Posterior vena cava (tissue), 2 donors: ENCODE data around the gene ACSF2. TPM values are rescaled to one million over a fixed set of nuclear protein-coding genes. Genes with fewer than 3 reads are reported as not detected.
A peak's percentile ranks its signal among the peaks of the same experiment; 100 is the strongest.

Experiments used
- DNase-seq: peaks from one replicate; pipeline ENCODE4 v3.0.0-alpha.2; 2020; ENCODE audit warnings: low spot score
- intact Hi-C, 2 donors: fragments of 100-400 bp; cut with DNase I; formaldehyde crosslinking; loops; one replicate each; pipeline versions ENCODE4 v1.14.1 to v1.14.2; 2022 to 2023
- total RNA-seq, 2 donors: library from RNA; stranded (reverse); fragmentation: NEBNext Ultra II Directional; extraction: Animal tissue kit (Norgen Biotek cat#: 25700); gene quantifications; one replicate each; pipeline ENCODE4 v1.2.1, GENCODE V29; 2021
- donor health status: DM: yes; HTN: yes; CAD: no.
- donor health status: DM: yes; HTN: yes; CAD: no.

ACSF2 gene
- total RNA-seq, 2 donors from 2014 or later = 13.9 to 14.9 TPM

DNA sequence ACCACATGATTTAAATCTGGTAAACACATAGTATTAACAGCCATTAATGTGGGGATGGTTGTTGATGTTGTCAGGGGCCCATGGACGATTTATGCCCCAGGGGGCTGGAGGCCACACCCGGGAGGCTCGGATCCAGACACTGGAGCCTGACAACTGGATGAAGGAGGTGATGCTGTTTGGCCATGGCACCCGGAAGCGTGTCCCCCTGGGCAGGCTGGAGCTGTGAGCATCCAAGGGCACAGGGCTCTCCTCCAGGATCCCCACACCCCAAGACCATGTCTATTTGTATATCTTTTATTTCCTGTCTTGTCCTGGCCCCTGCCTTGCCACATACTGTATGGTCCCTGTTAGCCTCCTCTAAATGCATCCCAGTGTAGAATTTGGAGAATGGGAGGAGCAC lies 57.2 kb downstream of the ACSF2 start:
- DNase-seq = peak; percentile 77
- intact Hi-C loops = loop anchor here in 1 of 2 donors (5.0 kb wide), 1 partner anchor 64 kb away; the partner anchor contains the start of gene SPATA20

DNA sequence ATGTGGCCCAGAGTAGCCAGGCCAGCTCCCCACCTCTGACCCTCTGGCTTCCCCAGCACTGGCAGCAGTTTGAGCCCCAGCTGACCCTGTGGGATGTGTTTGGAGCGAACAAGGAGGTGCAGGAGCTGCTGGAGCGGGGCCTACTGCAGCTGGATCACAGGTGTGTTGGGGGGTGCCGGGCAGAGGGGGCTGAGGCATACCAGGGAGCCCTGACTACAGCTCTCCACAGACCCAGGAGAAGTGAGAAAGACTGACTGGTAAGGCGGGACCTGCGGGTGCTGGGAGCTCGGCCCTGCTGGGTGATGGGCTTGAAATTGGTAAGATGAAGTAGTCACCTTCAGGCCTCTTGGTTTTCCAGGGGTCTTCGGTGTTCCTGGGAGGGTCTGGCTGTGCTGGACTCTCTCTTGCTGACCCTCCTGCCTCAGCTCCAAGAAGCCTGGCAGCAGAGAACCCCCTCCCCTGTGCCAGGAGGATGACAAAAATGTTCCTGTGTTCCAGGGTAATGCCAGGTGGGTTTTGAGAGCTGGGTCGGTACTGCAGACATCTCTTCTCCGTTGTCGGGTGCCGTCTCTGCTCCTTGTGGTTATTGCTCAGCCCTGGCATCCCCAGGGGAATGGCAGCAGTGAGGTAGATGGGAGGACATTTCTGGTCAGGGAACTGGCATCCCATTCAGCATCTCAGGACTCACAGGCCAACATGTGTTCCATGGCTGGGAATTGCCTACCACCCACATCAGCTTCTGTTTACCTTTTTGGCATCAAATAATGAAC lies 58.6 kb downstream of the ACSF2 start:
- intact Hi-C loops = loop anchor here in 1 of 2 donors (5.0 kb wide), 1 partner anchor 63 kb away; the partner anchor contains the start of gene SPATA20
- DNase-seq = peak; percentile 52

DNA sequence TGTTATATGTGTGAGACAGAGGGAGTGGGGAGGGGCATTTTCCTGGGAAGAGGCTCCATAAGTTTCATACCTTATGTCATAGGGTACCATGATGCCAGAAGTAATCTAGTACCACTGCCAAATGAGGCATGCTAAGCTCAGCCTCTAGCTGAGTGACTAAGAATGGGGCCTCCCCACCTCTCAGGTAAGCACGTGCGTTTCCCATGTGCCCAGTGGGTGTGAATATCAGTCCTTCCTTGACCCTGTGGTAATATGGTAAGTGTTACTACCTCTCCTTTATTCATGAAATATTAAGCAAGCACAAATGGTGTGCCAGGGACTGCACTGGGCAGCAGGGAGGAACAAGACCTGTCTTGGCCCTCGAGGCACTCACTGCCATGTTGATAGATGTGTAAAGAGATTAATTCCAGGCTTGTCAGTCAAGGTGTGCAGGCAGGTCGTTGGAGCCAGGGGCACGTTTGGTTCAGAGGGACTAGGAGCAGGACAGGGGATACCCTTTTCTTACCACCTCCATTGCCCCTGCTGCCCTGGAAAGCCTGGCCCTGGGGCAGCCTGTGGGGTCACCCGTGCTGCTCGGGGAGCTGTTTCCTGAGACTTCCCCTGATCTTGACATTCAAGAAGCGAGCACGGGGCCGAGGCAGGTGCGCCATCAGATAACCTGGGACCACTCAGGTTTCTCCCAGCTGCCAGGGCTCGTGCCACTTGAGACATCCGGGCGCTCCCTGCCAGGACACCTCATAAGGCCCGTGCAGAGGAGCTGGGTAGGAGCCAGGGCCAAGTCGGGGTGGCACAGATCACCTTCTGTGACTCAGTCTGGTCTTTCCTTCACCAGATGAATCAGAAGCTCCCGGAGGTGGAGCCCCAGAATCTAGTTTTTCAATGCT lies 61.4 kb downstream of the ACSF2 start:
- intact Hi-C loops = no loop called here
- DNase-seq = peak; percentile 78

DNA sequence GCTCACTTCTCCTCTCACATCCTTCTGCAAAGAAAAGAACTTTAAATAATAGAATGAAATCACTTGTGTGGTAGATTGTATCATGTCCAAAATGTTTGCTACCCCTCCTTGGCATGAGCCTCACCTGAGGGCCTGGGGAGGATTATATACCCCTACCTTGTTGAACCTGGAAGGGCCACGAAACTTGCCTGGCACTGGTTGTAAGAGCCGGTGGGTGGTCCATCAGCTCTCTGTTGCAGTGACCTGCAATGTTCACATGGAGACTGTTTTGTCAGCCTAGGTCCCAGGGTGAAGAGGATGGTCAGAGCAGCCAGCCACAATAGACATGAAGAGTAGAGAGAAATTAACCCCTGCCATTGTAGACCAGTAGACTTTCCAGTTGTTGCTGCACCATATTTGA lies 62.9 kb downstream of the ACSF2 start:
- intact Hi-C loops = no loop called here
- DNase-seq = peak; percentile 35

DNA sequence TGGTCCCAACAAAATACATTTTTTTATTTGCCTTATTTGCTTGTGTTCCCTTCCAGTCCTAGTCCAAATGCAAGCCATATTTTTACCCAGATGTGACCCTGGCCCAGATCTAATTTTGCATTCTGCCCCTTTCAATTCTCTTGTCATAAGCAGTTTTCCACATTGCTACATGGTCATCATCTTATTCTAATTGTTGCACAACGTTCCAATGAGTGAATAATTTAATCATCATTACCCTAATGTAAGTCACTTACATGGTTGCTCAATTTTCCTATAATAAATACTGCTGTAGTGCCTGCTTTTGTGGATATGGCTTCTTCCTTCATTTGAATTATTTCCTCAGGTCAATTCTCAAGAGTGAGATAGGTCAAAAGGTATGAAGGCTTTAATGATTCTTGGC lies 65.5 kb downstream of the ACSF2 start:
- DNase-seq = no peak
- intact Hi-C loops = no loop called here

DNA sequence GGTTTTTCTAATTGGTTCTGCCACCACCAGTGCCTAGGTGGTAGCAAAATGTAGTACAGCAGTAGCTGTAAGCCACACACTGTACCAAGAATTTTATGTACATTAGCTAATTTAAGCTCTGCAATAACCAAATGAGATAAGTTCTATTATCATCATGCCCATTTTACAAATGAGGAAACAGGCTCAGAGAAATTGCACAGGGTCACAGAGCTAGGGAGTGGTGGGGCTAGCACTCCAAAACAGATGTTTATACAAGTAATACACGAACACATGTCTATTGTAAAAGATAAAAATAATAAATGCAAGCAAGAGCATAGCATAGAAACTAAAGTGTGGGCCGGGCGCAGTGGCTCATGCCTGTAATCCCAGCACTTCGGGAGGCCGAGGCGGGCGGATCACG lies 66.2 kb downstream of the ACSF2 start:
- intact Hi-C loops = no loop called here
- DNase-seq = peak; percentile 34

DNA sequence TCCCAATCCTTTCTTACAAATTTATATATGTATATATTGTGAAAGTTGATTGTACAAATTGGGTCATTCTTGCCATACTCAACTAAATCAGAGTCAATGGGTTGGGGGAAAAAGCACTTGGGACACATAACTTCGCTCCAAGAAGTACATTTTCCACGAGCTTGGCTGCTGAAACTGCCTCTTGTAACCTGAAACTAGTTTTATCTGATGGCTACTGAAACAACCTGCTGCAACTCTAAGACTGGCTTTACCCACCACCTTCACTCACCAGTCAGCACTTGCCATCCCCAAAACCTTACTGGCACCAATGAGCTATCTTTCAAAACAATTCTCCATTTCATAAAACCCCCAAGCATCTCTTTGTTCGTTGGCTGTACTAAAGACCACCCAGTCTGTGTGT lies 67.7 kb downstream of the ACSF2 start:
- DNase-seq = no peak
- intact Hi-C loops = no loop called here

DNA sequence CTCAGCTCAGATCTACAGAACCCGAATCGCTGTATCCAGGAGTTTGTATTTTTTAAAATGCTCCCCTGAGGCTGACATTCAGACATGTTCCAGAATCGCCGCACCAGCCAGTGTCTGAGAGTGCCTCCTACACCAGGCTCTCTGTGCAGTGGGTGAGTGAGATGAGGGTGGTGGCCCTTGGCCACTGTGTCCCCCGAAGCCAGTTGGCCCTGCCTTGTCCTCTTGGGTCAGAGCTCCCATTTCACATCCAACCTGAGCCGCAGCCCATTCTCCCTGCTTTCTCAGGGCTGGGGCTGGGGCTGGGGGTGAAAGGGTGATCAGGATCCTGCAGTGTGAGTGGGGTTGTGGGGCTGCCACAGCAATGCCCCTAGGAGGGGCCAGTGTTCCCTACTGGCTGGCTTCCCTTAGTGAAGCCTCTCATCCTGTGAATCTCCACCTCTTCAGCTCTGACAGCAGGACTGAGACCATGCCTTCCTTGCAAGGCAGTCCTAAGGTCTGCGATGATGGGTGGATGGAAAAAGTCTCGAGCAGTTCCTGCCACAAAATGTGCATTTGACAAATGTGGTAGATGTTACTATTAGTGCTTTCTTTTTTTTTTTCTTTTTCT lies 69.3 kb downstream of the ACSF2 start:
- intact Hi-C loops = no loop called here
- peak; percentile 31 for DNase-seq

DNA sequence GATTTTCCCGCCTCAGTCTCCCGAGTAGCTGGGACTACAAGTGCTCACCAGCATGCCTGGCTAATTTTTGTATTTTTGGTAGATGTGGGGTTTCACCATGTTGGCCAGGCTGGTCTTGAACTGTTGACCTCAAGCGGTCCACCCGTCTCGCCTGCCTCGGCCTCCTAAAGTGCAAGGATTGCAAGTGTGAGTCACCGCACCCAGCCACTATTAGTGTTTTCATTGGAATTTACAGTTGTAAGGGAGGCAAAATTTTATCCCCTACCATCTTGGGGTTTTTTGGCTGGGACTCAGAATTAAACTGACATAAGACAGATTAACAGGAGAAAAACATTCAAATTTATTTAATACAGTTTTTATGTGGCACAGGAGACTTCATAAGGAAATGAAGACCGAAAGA lies 69.9 kb downstream of the ACSF2 start:
- intact Hi-C loops = no loop called here
- no peak for DNase-seq

DNA sequence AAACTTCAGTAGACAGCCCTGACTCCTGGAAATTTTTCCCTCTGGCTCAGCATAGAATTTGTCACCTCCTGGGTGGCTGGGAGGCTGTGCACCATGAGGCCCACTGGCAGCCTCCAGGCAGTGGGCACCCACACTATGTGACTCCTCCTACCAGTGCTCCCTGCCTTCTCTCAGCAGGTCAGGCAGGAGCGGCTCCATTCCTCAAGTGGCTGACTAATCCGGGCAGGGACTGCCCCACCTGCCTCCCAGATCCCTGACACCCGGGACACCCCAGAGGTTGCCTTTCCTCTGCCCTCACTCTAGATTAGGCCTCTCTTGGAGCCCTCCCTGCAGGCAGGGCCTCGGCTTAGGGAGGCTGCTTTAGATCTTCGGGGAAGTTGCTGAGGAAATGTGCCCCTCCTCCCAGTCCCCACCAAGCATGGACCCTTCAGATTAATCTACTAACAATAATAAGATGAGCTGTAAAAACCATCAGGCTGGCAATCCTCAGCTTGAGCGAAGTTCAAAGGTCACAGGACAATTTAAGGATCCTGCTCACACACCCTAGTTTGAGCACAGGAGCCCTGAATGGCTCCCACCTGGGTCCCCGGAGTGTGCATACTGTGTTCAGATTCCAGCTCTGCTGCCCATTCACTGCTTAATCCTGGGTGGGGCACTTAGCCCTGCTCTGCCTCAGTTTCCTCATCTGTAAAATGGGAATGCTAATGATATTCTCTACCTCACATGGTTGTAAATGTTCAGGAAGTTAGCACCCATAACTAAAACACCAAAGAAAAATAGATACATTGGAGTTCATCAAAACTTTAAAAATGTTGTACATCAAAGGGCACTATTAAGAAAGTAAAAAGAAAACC lies 72.2 kb downstream of the ACSF2 start:
- peak; percentile 36 for DNase-seq
- intact Hi-C loops = no loop called here

DNA sequence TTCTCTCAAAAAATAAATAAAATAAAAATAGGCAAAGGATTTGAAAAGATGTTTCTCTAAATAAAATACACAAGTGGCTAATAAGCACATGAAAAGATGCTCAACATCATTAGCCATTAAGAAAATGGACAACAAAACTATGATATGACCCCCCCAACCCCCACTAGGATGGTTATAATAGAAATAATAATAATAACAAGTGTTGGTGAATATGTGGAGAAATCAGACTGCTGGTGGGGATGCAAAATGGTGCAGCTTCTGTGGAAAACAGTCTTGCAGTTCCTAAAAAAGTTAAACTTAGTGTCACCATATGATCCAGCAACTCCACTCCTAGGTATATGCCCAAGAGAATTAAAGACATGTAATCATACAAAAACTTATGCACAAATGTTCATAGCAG lies 73.3 kb downstream of the ACSF2 start:
- DNase-seq = no peak
- intact Hi-C loops = no loop called here

DNA sequence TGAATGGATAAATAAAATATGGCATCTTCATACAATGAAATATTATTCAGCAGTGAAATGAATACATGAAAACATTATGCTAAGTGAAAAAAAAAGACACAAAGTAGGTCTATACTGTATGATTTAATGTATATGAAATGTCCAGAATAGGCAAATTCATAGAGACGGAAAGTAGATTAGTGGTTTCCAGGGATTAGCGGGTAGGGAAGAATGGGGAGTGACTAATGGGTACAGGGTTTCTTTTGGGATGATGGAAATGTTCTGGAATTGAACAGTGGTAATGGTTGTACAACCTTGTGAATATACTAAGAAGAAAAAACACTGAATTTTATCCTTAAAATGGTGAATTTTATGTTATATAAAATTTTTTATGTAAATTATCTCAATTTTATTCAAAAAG lies 73.7 kb downstream of the ACSF2 start:
- intact Hi-C loops = no loop called here
- no peak for DNase-seq

DNA sequence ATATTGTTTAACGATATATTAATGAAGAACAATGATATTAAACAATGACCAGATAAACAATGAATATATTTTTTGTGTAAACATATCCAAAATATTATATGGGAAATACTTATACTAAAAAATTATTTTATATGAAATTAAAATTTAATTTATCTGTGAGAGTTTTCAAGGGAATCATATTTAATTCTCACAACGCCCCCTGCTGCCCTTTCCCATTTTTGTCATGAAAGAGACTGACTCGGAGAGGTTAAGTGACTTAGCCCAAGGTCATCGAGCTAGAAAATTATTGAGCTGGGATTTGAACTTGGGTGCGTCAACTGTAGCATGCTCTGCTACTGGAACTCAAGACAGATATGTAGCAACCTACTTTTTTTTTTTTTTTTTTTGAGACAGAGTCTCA lies 75.0 kb downstream of the ACSF2 start:
- peak; percentile 50 for DNase-seq
- intact Hi-C loops = no loop called here

DNA sequence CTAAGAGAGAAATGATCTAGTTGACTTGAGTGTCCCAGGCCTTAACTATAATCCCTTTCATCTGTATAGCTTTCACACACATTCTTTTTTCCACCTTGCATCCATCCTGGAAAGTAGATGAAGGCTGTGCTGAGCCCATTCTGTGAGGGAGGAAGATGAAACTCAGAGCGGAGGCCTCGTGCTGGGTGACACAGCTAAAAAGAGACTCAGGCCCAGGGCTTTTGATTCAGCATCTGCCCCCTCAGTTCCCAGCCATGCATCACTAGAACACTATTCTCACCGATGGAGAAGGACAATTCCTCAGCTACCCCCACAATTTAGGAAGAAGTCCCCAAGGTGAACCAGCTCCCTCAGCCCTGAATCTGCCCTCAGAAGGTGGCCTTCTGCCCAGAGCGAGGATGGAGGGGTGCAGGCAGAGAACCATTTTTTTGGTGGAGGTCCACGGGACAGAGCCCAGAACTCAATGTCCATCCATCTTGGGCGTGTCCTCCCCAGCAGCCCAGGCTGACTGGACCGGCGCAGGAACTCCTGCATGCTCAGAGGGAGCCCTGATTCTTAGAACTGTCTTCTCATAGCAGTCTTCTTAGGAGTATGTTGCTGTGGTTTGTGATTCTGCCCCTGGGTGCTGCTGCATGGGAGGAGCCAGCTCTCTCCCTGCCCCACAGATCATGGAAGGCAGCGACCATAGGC lies 76.4 kb downstream of the ACSF2 start:
- intact Hi-C loops = no loop called here
- DNase-seq = peak; percentile 67

DNA sequence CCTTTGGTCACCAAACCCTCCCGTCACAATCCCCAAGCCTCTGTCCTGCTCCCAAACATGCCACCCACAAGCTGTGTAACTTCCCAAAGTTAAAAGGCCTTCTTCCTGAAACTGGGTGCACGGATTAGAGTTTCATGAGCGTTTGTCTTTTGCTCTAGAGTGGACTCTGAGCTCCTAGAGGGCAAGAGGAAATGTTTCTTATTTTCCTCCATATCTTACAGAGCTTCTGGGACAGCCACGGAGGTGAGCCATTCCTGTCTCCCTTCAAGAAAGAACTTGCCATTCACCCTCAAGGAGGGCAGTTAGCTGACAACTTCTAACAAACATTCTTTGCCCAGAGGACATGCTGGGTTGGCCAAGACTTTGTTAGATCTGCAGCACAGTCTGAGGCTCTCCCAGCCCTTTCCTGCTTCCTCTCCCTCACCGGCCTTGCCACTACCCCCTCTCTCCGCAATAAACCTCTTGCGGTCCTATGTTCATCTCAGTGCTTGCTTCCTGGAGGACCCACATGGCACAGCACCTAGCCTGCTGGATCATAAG lies 79.6 kb downstream of the ACSF2 start:
- no peak for DNase-seq
- intact Hi-C loops = no loop called here

DNA sequence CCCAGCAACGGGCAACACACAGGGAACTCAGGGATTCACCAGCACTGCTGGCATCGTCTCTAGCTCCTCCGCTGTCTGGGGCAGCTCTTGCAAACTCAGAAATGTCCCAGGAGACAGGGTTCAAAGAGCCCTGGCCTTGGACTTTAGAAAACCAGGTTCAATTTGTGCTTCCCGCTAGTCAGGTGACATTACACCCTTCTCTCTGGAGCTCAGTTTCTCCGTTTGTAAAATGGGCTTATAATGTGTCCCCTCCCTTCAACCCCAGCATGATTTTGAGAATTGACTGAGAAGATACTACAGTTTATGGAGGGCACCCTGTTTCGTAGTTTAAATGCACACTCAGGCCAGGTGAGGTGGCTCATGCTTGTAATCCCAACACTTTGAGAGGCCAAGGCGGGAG lies 80.3 kb downstream of the ACSF2 start:
- intact Hi-C loops = no loop called here
- no peak for DNase-seq

DNA sequence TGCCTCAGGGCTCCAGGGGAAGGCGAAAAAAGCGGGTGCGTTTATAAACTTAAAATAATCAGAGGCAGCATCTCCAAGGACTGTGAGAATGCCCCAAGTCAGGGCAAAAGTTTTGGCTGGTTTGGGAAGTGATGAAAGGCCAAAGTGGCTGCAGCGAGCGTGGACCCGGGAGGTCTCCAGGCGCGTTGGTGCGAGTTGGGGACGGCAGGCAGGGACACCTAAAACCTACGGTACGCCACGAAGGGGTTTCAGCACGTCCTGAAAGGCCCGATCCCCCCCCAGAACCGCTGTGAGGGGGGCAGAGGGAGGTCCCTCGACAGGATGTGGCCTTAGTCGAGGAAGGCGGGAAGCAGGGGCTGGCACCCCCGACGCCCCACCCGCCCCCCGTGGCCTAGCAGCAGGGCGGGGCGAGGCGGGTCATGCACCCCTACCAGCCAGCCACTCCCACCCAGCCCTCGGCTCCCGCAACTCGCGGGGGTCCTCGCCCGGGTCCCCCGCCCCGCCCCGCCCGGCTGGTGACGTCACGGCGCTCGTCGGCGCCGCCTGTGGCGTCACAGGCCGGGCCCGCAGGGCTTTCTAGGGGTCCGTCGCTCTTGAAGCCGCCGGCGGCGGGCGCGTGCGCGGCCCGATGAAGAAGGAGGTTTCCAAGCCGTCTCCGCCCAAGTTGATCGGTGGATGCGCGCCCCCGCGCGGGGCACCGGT lies 82.0 kb downstream of the ACSF2 start, which contains the start of gene MYCBPAP:
MYCBPAP (plus strand) TSS at position 569 of the 702 bp plus-strand sequence. CDS start 236 bp downstream, outside the sequence.
- peak; percentile 93 for DNase-seq
- intact Hi-C loops = no loop called here
